ENCODE results near the gene ENPEP. TPM values are rescaled to one million over a fixed set of nuclear protein-coding genes. Genes with fewer than 3 reads are reported as not detected.
A peak's percentile ranks its signal among the peaks of the same experiment; 100 is the strongest.

ENPEP gene
- total RNA-seq, 1 experiment from 2014 or later, result 13.2 TPM

GRCh38 chr4:110515676-110516075, 39.7 kb downstream of the ENPEP start:
- POLR2A ChIA-PET (ENCODE audit: low non-redundant PET), result no interaction called here
- no TSS peak for BruUV-seq (replicated peaks)
- TF ChIP-seq EZH2 (IDR thresholded peaks at IDR 0.05; ENCODE audit: borderline replicate concordance, low read depth, low read length, poor library complexity, severe bottlenecking) (no peak), CTCF (conservative IDR thresholded peaks at IDR 0.05; ENCODE audit: low read depth, low read length) (no peak)
- intact Hi-C loops (cut with micrococcal nuclease; ENCODE audit: unreplicated experiment), result loop anchor here (1.0 to 5.0 kb wide), 4 partner anchors 511 to 1117 kb away; no protein-coding TSS in a partner anchor
- no peaks in the 10 kb centered on the region for H3K36me3 ChIP-seq (ENCODE audit: insufficient read depth, low read length, poor library complexity, severe bottlenecking)
- H3K27ac ChIP-seq (ENCODE audit: low read depth, low read length, poor library complexity, severe bottlenecking), result peak overlapping the region; percentile 8
- H3K4me1 ChIP-seq (ENCODE audit: insufficient read depth, low read length, poor library complexity, severe bottlenecking), result peaks cover 18% of the 10 kb centered on the region
- peak overlapping the region; percentile 55 for H3K4me3 ChIP-seq (ENCODE audit: low read depth, low read length, poor library complexity, severe bottlenecking)
- CTCF ChIA-PET, result interaction anchor here (1.2 kb wide), 1 partner anchor 171 kb away, joined by 8 read pairs; no protein-coding TSS in a partner anchor
- H3K27me3 ChIP-seq (replicated peaks; ENCODE audit: insufficient read depth, low read depth, low read length, poor library complexity), result no peaks in the 10 kb centered on the region
- no peaks in the 10 kb centered on the region for H3K9me3 ChIP-seq (ENCODE audit: low read depth, low read length, poor library complexity, severe bottlenecking)
- peak; percentile 63 for DNase-seq (ENCODE audit: low spot score)

- TF ChIP-seq CTCF (conservative IDR thresholded peaks at IDR 0.05; ENCODE audit: low read depth, low read length) (peak; percentile 85), EZH2 (IDR thresholded peaks at IDR 0.05; ENCODE audit: borderline replicate concordance, low read depth, low read length, poor library complexity, severe bottlenecking) (no peak)
- Histone ChIP-seq H3K4me1 (ENCODE audit: insufficient read depth, low read length, poor library complexity, severe bottlenecking) (peaks cover 16% of the 10 kb centered on the region), H3K4me3 (ENCODE audit: low read depth, low read length, poor library complexity, severe bottlenecking) (peak overlapping the region; percentile 55), H3K27ac (ENCODE audit: low read depth, low read length, poor library complexity, severe bottlenecking) (peak overlapping the region; percentile 8), H3K9me3 (ENCODE audit: low read depth, low read length, poor library complexity, severe bottlenecking) (no peaks in the 10 kb centered on the region), H3K27me3 (replicated peaks; ENCODE audit: insufficient read depth, low read depth, low read length, poor library complexity) (no peaks in the 10 kb centered on the region), H3K36me3 (ENCODE audit: insufficient read depth, low read length, poor library complexity, severe bottlenecking) (no peaks in the 10 kb centered on the region)
- TSS peak; percentile 75 for BruUV-seq (replicated peaks)
- ChIA-PET POLR2A (ENCODE audit: low non-redundant PET) (no interaction called here), CTCF (interaction anchor here (1.2 to 1.4 kb wide), 3 partner anchors 172 to 517 kb away, joined by 3 to 8 read pairs (median 5); no protein-coding TSS in a partner anchor)
- peak; percentile 86 for DNase-seq (ENCODE audit: low spot score)
- intact Hi-C loops (cut with micrococcal nuclease; ENCODE audit: unreplicated experiment), result loop anchor here (1.0 to 5.0 kb wide), 3 partner anchors 517 to 1116 kb away; no protein-coding TSS in a partner anchor
Measured at GRCh38 chr4:110516106-110516922, 40.4 kb downstream of the ENPEP start.

GRCh38 chr4:110518889-110519490, 43.0 kb downstream of the ENPEP start:
- no peaks in the 10 kb centered on the region for H3K36me3 ChIP-seq (ENCODE audit: insufficient read depth, low read length, poor library complexity, severe bottlenecking)
- BruUV-seq (replicated peaks), result no TSS peak
- intact Hi-C loops (cut with micrococcal nuclease; ENCODE audit: unreplicated experiment), result loop anchor here (5.0 kb wide), 2 partner anchors 1097 to 1113 kb away; no protein-coding TSS in a partner anchor
- ChIA-PET POLR2A (ENCODE audit: low non-redundant PET) (no interaction called here), CTCF (interaction anchor here (1.0 to 1.8 kb wide), 3 partner anchors 175 to 208 kb away, joined by 4 to 7 read pairs (median 5); no protein-coding TSS in a partner anchor)
- no peak overlapping the region for H3K27ac ChIP-seq (ENCODE audit: low read depth, low read length, poor library complexity, severe bottlenecking)
- TF ChIP-seq CTCF (conservative IDR thresholded peaks at IDR 0.05; ENCODE audit: low read depth, low read length) (peak; percentile 82), EZH2 (IDR thresholded peaks at IDR 0.05; ENCODE audit: borderline replicate concordance, low read depth, low read length, poor library complexity, severe bottlenecking) (no peak)
- no peaks in the 10 kb centered on the region for H3K9me3 ChIP-seq (ENCODE audit: low read depth, low read length, poor library complexity, severe bottlenecking)
- DNase-seq (ENCODE audit: low spot score), result peak; percentile 60
- no peak overlapping the region for H3K4me3 ChIP-seq (ENCODE audit: low read depth, low read length, poor library complexity, severe bottlenecking)
- peaks cover 13% of the 10 kb centered on the region for H3K4me1 ChIP-seq (ENCODE audit: insufficient read depth, low read length, poor library complexity, severe bottlenecking)
- H3K27me3 ChIP-seq (replicated peaks; ENCODE audit: insufficient read depth, low read depth, low read length, poor library complexity), result no peaks in the 10 kb centered on the region
